K562 (cell line): ENCODE measurements around the gene COX15. TPM values are rescaled to one million over a fixed set of nuclear protein-coding genes. Genes with fewer than 3 reads are reported as not detected.

Source experiments
- AFF4 ChIP-seq: sonication (generic); formaldehyde crosslinking; IDR thresholded peaks from 2 replicates; pipeline ENCODE4 v1.8.0; 2023; ENCODE audit warnings: mild to moderate bottlenecking, missing genetic modification reagents
- ATF1 ChIP-seq, 2 experiments: fragments of 450-650 bp in 1 of 2; IDR thresholded peaks; 2 replicates each; pipeline ENCODE4 v1.6.1; 2016; ENCODE audit warnings: missing compliant biosample characterization in 1 of 2, missing genetic modification characterization in 1 of 2
- CAMTA2 ChIP-seq: fragments of 250-450 bp; sonication (Bioruptor Pico); conservative IDR thresholded peaks from 2 replicates; pipeline ENCODE4 v1.5.1; 2022
- FIP1L1 ChIP-seq: fragments of 200-400 bp; formaldehyde crosslinking; IDR thresholded peaks from 2 replicates; pipeline ENCODE4 v1.6.1; 2018; ENCODE audit warnings: mild to moderate bottlenecking, low read depth, low read length; ENCODE audit not compliant: poor library complexity, severe bottlenecking
- MECOM ChIP-seq: fragments of 250-450 bp; sonication (Bioruptor Pico); IDR thresholded peaks from 2 replicates; pipeline ENCODE4 v1.8.0; 2022; ENCODE audit warnings: inconsistent platforms
- MNT ChIP-seq, 2 experiments: fragments of 450-650 bp; conservative IDR thresholded peaks; 2 replicates each; pipeline ENCODE4 v1.6.1; 2017; ENCODE audit warnings: mild to moderate bottlenecking in 2 of 2, moderate library complexity in 2 of 2
- MYNN ChIP-seq, 2 experiments: sonication (generic); formaldehyde crosslinking in 1 of 2; IDR thresholded peaks; 2 replicates each; pipeline versions ENCODE4 v1.5.0 to v1.6.1; 2016 to 2020; ENCODE audit warnings: antibody characterized with exemption in 1 of 2, missing genetic modification reagents in 1 of 2
- NCOA6 ChIP-seq: fragments of 450-650 bp; IDR thresholded peaks from 2 replicates; pipeline ENCODE4 v1.6.1; 2017; ENCODE audit warnings: mild to moderate bottlenecking
- POLR2AphosphoS2 ChIP-seq: IDR thresholded peaks from 2 replicates; pipeline ENCODE4 v1.6.1; 2012; ENCODE audit warnings: low read length, improper control_type of control experiment
- POLR2H ChIP-seq: IDR thresholded peaks from 2 replicates; pipeline ENCODE4 v1.6.1; 2016; ENCODE audit warnings: missing genetic modification characterization, low read depth, mild to moderate bottlenecking, control low read depth, missing compliant biosample characterization, moderate library complexity
- POLR3A ChIP-seq: IDR thresholded peaks from 2 replicates; pipeline ENCODE4 v1.6.1; 2011; ENCODE audit warnings: borderline replicate concordance, mild to moderate bottlenecking, moderate library complexity; ENCODE audit not compliant: insufficient read length, insufficient read depth; ENCODE audit errors: extremely low read depth
- SMAD1 ChIP-seq: fragments of 150-350 bp; IDR thresholded peaks from 2 replicates; pipeline ENCODE4 v1.6.1; 2014; ENCODE audit warnings: low read length, low read depth; ENCODE audit not compliant: partially characterized antibody
- THRAP3 ChIP-seq: fragments of 450-650 bp; IDR thresholded peaks from 2 replicates; pipeline ENCODE4 v1.6.1; 2016; ENCODE audit warnings: mild to moderate bottlenecking, inconsistent platforms, borderline replicate concordance
- ZKSCAN3 ChIP-seq: fragments of 250-450 bp; sonication (Bioruptor Pico); IDR thresholded peaks from 2 replicates; pipeline ENCODE4 v1.4.0; 2020
- ZNF146 ChIP-seq: IDR thresholded peaks from one replicate; pipeline ENCODE4 v1.6.1; 2018; ENCODE audit warnings: missing compliant biosample characterization; ENCODE audit not compliant: unreplicated experiment
- ZNF232 ChIP-seq: sonication (generic); formaldehyde crosslinking; IDR thresholded peaks from 2 replicates; pipeline ENCODE4 v1.8.0; 2022; ENCODE audit warnings: mild to moderate bottlenecking, missing genetic modification reagents
- ZNF830 ChIP-seq: fragments of 250-450 bp; sonication (Bioruptor Pico); IDR thresholded peaks from 2 replicates; pipeline ENCODE4 v1.5.0; 2021; ENCODE audit warnings: mild to moderate bottlenecking
- polyA plus RNA-seq, 8 experiments: library from polyadenylated mRNA; depleted of rRNA in 4 of 8; stranded (reverse) in 5 of 8; unstranded in 3 of 8; fragments of >200 nt; fragmentation: Nextera tagmentation in 2 of 8; fragmentation: Illumina TruSeq in 1 of 8; extraction: Ambion mirVana in 2 of 8; extraction: Trizol in 1 of 8; gene quantifications; 2 replicates each; pipeline versions ENCODE4 v1.2.1 to v1.2.3, GENCODE V29; 2011 to 2014; ENCODE audit warnings: inconsistent platforms in 1 of 8, missing spikeins in 1 of 8
- total RNA-seq, 7 experiments: library from RNA; depleted of rRNA in 6 of 7; stranded (reverse); fragments of >200 nt in 6 of 7; fragmentation: Illumina TruSeq in 2 of 7; extraction: Trizol in 2 of 7; gene quantifications; 2 replicates each; pipeline versions ENCODE4 v1.2.1 to v1.2.3, GENCODE V29; 2011 to 2021; ENCODE audit warnings: low replicate concordance in 1 of 7
- TF ChIP-seq, protein P1 (sequence below): fragments of 200-800 bp; sonication (Bioruptor generic); IDR thresholded peaks from 2 replicates; pipeline ENCODE4 v1.6.1; 2017; ENCODE audit warnings: missing genetic modification characterization, missing compliant biosample characterization
- TF ChIP-seq, protein P2 (sequence below): fragments of 250-450 bp; sonication (Bioruptor Pico); IDR thresholded peaks from 2 replicates; pipeline ENCODE4 v1.5.0; 2020; ENCODE audit warnings: mild to moderate bottlenecking

COX15 gene
- total and polyA plus RNA-seq, 9 of the 15 experiments (the other 6 are each of a cell fraction or from before 2014, with no cell fraction given), result 17.4 to 45.1 (median 23.7) TPM

DNA sequence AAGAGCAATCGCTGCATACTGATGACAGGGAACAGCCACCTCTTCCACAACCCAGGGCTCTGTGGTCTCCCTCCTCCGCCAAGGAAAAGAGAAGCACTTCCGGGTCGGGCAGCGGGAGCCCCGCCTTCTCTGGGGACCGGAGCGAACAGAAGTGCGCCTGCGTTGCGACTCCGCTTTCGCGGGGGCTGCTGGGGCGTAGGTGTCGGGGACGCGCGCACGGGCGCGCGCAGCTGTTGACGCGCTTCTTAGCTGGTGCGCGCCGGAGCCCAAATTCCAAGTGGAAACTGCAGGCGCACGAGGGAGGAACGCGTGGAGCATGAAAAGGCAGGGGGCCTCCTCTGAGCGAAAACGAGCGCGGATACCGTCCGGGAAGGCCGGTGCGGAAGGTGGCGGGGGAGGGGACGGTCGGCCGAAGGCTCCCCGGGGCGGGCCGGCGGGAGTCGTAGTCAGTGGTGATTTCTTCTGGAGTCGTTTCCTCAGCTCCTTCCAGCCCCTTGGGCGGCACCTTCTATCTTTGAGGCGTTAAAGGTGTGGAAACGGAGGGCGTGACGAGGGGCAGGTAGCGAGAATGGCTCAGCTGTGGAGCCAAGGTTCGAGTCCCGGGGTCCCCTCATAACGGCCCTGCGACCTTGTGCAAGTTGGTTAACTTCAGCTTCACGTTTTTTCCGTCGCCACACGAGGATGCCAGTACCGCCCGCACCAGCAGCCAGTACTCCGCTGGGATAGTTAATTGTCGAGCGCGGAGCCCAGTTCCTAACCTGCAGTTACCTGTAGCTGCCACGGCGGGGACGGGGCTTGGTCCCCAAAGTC is at the start of gene COX15, which contains the start of gene CUTC (continued):
- TF ChIP-seq MECOM (CRISPR knock-in tag) (no peak), FIP1L1 (peak; percentile 38), SMAD1 (no peak), THRAP3 (no peak), MNT (conservative IDR thresholded peaks at IDR 0.05) (peak; percentile 52 to 74), ZNF232 (CRISPR knock-in tag) (no peak), ATF1 (CRISPR knock-in tag; IDR thresholded peaks at IDR 0.05) (no peak), ATF1 (tag; IDR thresholded peaks at IDR 0.05) (no peak; the same call in 1 of the 2 replicates), MYNN (IDR thresholded peaks at IDR 0.05) (no peak), MYNN (CRISPR knock-in tag; IDR thresholded peaks at IDR 0.05) (no peak), ZNF830 (CRISPR knock-in tag) (no peak), NCOA6 (no peak), ZNF146 (no peak), ZKSCAN3 (CRISPR knock-in tag) (no peak), POLR3A (no peak), CAMTA2 (CRISPR knock-in tag) (no peak), POLR2AphosphoS2 (0 out of 2 replicates have a peak, but pooled peaks have one; percentile 65), POLR2H (0 out of 2 replicates have a peak, but pooled peaks have one; percentile 34), AFF4 (CRISPR knock-in tag) (no peak)
- TF ChIP-seq, protein P1, sequence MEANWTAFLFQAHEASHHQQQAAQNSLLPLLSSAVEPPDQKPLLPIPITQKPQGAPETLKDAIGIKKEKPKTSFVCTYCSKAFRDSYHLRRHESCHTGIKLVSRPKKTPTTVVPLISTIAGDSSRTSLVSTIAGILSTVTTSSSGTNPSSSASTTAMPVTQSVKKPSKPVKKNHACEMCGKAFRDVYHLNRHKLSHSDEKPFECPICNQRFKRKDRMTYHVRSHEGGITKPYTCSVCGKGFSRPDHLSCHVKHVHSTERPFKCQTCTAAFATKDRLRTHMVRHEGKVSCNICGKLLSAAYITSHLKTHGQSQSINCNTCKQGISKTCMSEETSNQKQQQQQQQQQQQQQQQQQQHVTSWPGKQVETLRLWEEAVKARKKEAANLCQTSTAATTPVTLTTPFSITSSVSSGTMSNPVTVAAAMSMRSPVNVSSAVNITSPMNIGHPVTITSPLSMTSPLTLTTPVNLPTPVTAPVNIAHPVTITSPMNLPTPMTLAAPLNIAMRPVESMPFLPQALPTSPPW (CRISPR knock-in tag), result peak; percentile 93
- TF ChIP-seq, protein P2, sequence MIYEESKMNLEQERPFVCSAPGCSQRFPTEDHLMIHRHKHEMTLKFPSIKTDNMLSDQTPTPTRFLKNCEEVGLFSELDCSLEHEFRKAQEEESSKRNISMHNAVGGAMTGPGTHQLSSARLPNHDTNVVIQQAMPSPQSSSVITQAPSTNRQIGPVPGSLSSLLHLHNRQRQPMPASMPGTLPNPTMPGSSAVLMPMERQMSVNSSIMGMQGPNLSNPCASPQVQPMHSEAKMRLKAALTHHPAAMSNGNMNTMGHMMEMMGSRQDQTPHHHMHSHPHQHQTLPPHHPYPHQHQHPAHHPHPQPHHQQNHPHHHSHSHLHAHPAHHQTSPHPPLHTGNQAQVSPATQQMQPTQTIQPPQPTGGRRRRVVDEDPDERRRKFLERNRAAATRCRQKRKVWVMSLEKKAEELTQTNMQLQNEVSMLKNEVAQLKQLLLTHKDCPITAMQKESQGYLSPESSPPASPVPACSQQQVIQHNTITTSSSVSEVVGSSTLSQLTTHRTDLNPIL, result no peak
